Stimulated activated CD8-positive, alpha-beta memory T cell treated with anti-CD3 and anti-CD28 coated beads, Interleukin-2, amount 100 ng/mL, for 1 hour (primary cell): ENCODE measurements around the gene KANSL1.

ENCODE experiments used
- DNase-seq, 2 donors: peaks; one replicate each; pipeline ENCODE4 v3.0.0-alpha.2; 2020; ENCODE audit warnings: low read depth in 2 of 2

The KANSL1 gene

DNA sequence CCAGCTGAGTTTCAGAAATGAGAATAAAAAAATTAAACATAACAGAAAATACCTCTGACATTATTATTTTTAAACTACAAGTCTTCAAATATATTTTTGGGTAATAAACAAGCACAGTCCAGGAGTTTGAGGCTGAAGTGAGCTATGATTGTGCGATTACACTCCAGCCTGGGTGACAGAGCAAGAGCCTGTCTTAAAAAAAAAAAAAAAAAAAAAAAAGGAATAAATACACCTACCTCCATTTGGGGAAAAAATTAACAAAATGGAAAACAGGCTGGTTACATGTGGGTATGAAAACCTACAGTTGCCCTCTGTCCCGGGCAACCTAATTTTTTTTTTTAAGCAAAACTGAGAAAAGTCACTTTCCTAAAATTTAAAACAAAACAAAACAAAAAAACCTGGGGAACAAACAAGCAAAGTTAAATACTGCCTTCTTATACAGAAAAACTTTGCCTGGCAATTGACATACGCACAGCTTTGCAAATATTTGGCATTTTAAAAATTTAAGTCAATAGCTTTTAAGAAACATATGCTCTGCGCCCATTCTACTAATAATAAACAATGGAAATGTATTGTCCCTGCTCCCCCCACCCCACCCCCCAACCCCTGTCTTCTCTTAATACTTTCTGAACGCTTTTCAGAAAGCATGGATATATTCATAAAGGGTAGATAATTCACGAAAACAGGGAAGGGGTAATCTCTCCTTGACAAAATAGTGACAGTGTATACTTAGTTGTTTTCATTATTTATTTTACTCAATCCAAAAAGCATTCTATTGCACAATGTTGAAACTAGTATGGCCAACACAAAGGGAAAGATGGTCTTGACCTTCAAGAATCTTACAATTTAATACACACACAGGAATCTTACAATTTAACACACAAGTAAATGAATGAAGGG, 112.9 kb downstream of the KANSL1 start:
- DNase-seq: no peak

GRCh38 chr17:46078675-46079074, 114.6 kb downstream of the KANSL1 start:
- DNase-seq: no peak

DNA sequence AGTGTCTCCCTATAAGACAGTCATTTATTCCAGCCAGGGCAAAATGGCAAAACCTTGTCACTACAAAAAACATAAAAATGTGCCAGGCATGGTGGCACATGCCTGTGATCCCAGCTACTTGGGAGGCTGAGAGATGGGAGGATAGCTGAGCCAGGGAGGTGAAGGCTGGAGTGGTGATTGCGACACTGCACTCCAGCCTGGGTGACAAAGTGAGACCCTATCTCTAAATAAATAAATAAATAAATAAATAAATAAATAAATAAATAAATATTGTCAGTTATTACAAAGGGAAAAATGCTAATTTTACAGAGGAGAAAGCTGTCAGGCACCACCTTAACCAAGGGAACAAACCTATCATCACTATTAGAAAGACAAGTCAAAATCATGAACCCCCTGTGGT, 118.7 kb downstream of the KANSL1 start:
- DNase-seq: no peak

- no peak for DNase-seq
Measured at GRCh38 chr17:46072998-46073397, 120.2 kb downstream of the KANSL1 start.

- no peak for DNase-seq
Measured at GRCh38 chr17:46071796-46072195, 121.4 kb downstream of the KANSL1 start.

- no peak for DNase-seq
Measured at GRCh38 chr17:46064460-46064859, 128.8 kb downstream of the KANSL1 start.

GRCh38 chr17:46063241-46063640, 130.0 kb downstream of the KANSL1 start:
- DNase-seq: no peak

GRCh38 chr17:46061435-46061834, 131.8 kb downstream of the KANSL1 start:
- DNase-seq: no peak

- DNase-seq: no peak
Measured at GRCh38 chr17:46060461-46060860, 132.8 kb downstream of the KANSL1 start.

DNA sequence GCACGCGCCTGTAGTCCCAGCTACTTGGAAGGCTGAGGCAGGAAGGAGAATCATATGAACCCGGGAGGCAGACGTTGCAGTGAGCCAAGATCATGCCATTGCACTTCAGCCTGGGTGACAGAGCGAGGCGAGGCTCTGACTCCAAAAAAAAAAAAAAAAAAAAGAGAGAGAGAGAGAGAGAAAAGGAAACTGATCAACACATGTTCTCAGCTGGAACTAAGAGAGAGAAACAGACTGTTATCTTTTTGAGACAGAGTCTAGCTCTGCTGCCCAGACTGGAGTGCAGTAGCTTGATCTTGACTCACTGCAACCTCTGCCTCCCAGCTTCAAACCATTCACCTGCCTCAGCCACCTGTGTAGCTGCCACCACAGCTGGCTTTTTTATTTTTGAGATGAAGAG, 133.7 kb downstream of the KANSL1 start:
- DNase-seq: no peak

GRCh38 chr17:46057366-46057765, 135.9 kb downstream of the KANSL1 start:
- DNase-seq: no peak

GRCh38 chr17:46056800-46057304, 136.4 kb downstream of the KANSL1 start:
- no peak for DNase-seq

- DNase-seq: no peak
Measured at GRCh38 chr17:46053911-46054534, 139.2 kb downstream of the KANSL1 start.

- DNase-seq: no peak
Measured at GRCh38 chr17:46049656-46050055, 143.6 kb downstream of the KANSL1 start.

- no peak for DNase-seq
Measured at GRCh38 chr17:46047856-46048255, 145.4 kb downstream of the KANSL1 start.

- no peak for DNase-seq
Measured at GRCh38 chr17:46047398-46047797, 145.8 kb downstream of the KANSL1 start.

DNA sequence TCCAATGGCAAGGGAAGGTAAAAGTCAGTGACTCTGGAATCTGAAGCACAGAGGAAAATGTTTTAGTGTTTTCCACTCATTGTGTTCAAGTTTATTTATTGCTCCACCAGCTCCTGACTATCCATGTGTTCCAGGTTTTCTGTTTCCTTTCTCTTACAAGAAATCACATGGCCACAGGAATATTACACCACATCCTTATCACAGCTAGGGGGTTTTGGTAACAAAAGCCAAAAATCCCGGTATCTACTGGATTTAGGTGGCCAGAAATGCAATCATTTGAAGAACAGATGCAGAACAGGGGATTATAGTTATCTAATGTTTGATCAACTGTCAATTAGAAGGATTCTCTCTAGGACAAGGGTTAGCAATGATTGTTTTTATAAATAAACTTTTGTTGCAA, 146.3 kb downstream of the KANSL1 start:
- no peak for DNase-seq

- DNase-seq: no peak
Measured at GRCh38 chr17:46045639-46046038, 147.6 kb downstream of the KANSL1 start.

DNA sequence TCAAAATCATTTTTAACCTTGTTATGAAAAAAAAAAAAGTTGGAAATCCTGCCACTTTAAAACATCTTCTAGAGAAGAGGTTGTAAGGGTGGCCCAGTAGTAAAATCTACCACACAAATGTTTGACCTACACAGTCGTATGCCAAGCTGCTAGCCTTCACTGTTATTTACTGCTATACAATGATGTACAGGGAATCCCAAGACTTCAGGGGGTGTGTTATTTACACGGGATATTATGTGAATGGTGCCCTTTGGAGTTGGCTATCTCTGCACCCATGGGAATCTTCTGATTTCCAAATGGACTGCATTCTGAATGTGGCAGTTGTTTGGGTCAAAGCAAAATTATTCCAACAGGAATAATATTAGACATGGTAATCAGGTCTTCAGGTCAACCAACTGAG, 148.2 kb downstream of the KANSL1 start:
- no peak for DNase-seq

DNA sequence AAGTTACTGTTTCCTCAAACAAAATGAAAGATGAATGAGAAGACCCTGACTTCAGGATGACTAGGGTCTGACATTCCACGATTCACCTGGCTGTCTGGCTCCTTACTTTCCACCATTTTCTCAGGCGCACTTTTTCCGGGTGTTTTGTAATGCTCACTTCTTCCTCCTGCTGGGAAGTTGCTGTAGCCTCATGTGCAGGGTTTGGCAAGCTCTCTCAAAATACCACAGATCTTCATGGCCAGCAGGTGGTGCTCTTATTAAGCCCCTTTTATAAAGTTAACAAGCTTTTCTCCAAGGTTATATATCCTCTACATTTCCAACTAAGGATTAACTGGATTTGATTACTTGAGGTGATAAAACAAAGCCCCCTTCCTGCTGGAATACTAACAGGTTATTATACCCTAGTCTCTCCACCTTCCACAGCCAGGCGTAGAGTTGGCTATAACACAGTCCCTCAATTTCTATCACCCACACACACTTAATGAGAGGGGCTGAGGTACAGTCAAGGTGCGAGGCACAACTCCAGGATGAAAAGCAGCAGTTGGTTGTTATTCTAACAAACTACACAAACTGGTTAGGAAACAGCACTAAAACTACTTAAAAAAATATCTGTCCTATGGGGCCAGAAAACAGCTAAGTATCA, 148.8 kb downstream of the KANSL1 start:
- DNase-seq: peak in 1 of 2 donors; percentile 18

GRCh38 chr17:46043606-46044005, 149.6 kb downstream of the KANSL1 start:
- DNase-seq: no peak

GRCh38 chr17:46042925-46043324, 150.3 kb downstream of the KANSL1 start:
- no peak for DNase-seq

GRCh38 chr17:46042246-46042645, 151.0 kb downstream of the KANSL1 start:
- no peak for DNase-seq
